Testis (tissue), 2 donors: ENCODE data around the gene ARPC5.

Experiments used
- CTCF ChIP-seq, 3 experiments: fragments of 450-650 bp in 2 of 3; fragments of 200-600 bp in 1 of 3; sonication (generic) in 1 of 3; IDR thresholded peaks; one replicate each; pipeline ENCODE4 v1.5.1; 2016 to 2019; ENCODE audit warnings: antibody characterized with exemption in 3 of 3, mild to moderate bottlenecking in 2 of 3, moderate library complexity in 1 of 3
- POLR2A ChIP-seq: fragments of 450-650 bp; IDR thresholded peaks from one replicate; pipeline ENCODE4 v1.6.1; 2017; ENCODE audit warnings: antibody characterized with exemption, mild to moderate bottlenecking, moderate library complexity

DNA sequence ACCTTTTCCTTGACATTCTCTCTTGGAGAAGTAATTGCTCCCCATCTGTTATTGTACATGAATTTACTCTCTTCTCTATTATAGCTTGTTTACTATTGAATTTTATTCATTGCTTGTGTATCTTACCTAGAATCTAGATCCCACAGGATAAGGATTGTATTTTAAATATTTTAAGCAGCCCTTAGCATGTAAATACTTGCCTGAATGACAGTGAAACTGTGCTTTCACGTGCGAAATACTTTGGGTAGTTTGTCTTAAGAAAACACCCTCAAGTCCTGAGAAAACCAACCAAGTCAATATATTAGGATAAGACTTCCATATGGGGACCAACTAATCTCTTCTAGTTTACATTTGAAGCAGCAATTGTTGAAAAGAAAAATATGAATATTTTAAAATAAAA, 15.3 kb downstream of the ARPC5 start:
- no peak for TF ChIP-seq CTCF (IDR thresholded peaks at IDR 0.05)
- no peak for TF ChIP-seq POLR2A
